T-cell (primary cell): ENCODE data around the gene AHNAK2. TPM values are rescaled to one million over a fixed set of nuclear protein-coding genes. Genes with fewer than 3 reads are reported as not detected.

Experiments used
- ATAC-seq, 4 experiments: fragments of 200-7000 bp in 3 of 4; fragments of 150-1000 bp in 1 of 4; cut with Tn5 transposase; replicated peaks in 1 of 4; 1 replicate in 3 of 4; 2 replicates in 1 of 4; pipeline ENCODE4 v1.10.0; 2021; ENCODE audit warnings: moderate library complexity in 3 of 4, mild to moderate bottlenecking in 2 of 4, moderate number of reproducible peaks in 1 of 4
- CTCF ChIA-PET, 2 donors: fragments of 300-600 bp; sonication (Branson Sonifier 250); formaldehyde crosslinking; loops; one replicate each; lab custom pipeline; 2022; ENCODE audit warnings: antibody characterized with exemption in 2 of 2; lab: Charles Lee
- POLR2A ChIA-PET, 2 donors: fragments of 300-600 bp; sonication (Branson Sonifier 250); formaldehyde crosslinking; loops; one replicate each; lab custom pipeline; 2022; ENCODE audit warnings: antibody characterized with exemption in 2 of 2; lab: Charles Lee
- DNase-seq, 35 experiments: peaks; one replicate each; pipeline versions ENCODE4 v3.0.0 to v3.0.0-alpha.2; 2013 to 2023
- H3K27ac ChIP-seq: one replicate; pipeline ENCODE4 v1.5.1; 2013; ENCODE audit warnings: low read length
- H3K27me3 ChIP-seq, 2 experiments: replicated peaks in 1 of 2; 1 replicate in 1 of 2; 2 replicates in 1 of 2; pipeline versions ENCODE4 v1.6.1 to v1.7.0; 2013; ENCODE audit warnings: low read length in 1 of 2, mixed read lengths in 1 of 2; ENCODE audit not compliant: control insufficient read depth in 2 of 2, insufficient read depth in 2 of 2; ENCODE audit errors: extremely low read depth in 1 of 2
- H3K36me3 ChIP-seq, 2 donors: 1 replicate in 1 of 2; 2 replicates in 1 of 2; pipeline versions ENCODE4 v1.6.1 to v1.7.0; 2013; ENCODE audit warnings: low read length in 1 of 2; ENCODE audit not compliant: control insufficient read depth in 2 of 2, insufficient read depth in 1 of 2; ENCODE audit errors: extremely low read depth in 1 of 2
- H3K4me1 ChIP-seq, 2 experiments: 1 replicate in 1 of 2; 2 replicates in 1 of 2; pipeline versions ENCODE4 v1.6.1 to v1.7.0; 2013; ENCODE audit warnings: low read length in 2 of 2, mixed read lengths in 1 of 2; ENCODE audit not compliant: insufficient read depth in 2 of 2, control insufficient read depth in 1 of 2; ENCODE audit errors: extremely low read depth in 1 of 2
- H3K4me3 ChIP-seq, 2 donors: 1 replicate in 1 of 2; 2 replicates in 1 of 2; pipeline versions ENCODE4 v1.5.1 to v1.7.0; 2013; ENCODE audit warnings: mild to moderate bottlenecking in 2 of 2, low read length in 1 of 2, moderate library complexity in 1 of 2; ENCODE audit not compliant: control insufficient read depth in 1 of 2; ENCODE audit errors: extremely low read depth in 1 of 2
- H3K9me3 ChIP-seq: 2 replicates; pipeline ENCODE4 v1.7.0; 2013
- H3K27ac Mint-ChIP-seq, 2 donors: one replicate each; pipeline ENCODE4 v1.8.0; 2020 to 2021; ENCODE audit warnings: mild to moderate bottlenecking in 2 of 2, mixed read lengths in 2 of 2
- H3K27me3 Mint-ChIP-seq, 2 donors: one replicate each; pipeline ENCODE4 v1.8.0; 2021 to 2022; ENCODE audit warnings: mixed read lengths in 2 of 2
- H3K36me3 Mint-ChIP-seq: one replicate; pipeline ENCODE4 v1.8.0; 2021; ENCODE audit warnings: mixed read lengths
- H3K4me1 Mint-ChIP-seq, 3 donors: one replicate each; pipeline ENCODE4 v1.8.0; 2020 to 2022; ENCODE audit warnings: mixed read lengths in 3 of 3, mild to moderate bottlenecking in 1 of 3
- H3K4me3 Mint-ChIP-seq, 3 donors: one replicate each; pipeline ENCODE4 v1.8.0; 2020 to 2022; ENCODE audit warnings: mild to moderate bottlenecking in 3 of 3, mixed read lengths in 3 of 3, moderate library complexity in 3 of 3
- H3K9me3 Mint-ChIP-seq, 3 donors: one replicate each; pipeline ENCODE4 v1.8.0; 2020 to 2022; ENCODE audit warnings: mixed read lengths in 3 of 3
- WGBS: methylation state at CpG from one replicate; pipeline ENCODE4 v1.1.5; 2013; ENCODE audit warnings: missing lambda C conversion rate; ENCODE audit not compliant: insufficient coverage; 5-methylcytosine and 5-hydroxymethylcytosine counted together
- total RNA-seq, 35 experiments: library from RNA in 6 of 35; stranded (reverse) in 6 of 35; fragments of 120-200 nt in 1 of 35; gene quantifications; one replicate each; pipeline versions ENCODE4 v1.2.1 to v1.2.4 and lab custom pipeline; 2013 to 2026

AHNAK2 gene
- total RNA-seq, 5 donors from 2014 or later (not counting 1 experiment from before 2014, with no cell fraction given): 0.20 to 0.38 (median 0.22) TPM; not detected in 2

DNA sequence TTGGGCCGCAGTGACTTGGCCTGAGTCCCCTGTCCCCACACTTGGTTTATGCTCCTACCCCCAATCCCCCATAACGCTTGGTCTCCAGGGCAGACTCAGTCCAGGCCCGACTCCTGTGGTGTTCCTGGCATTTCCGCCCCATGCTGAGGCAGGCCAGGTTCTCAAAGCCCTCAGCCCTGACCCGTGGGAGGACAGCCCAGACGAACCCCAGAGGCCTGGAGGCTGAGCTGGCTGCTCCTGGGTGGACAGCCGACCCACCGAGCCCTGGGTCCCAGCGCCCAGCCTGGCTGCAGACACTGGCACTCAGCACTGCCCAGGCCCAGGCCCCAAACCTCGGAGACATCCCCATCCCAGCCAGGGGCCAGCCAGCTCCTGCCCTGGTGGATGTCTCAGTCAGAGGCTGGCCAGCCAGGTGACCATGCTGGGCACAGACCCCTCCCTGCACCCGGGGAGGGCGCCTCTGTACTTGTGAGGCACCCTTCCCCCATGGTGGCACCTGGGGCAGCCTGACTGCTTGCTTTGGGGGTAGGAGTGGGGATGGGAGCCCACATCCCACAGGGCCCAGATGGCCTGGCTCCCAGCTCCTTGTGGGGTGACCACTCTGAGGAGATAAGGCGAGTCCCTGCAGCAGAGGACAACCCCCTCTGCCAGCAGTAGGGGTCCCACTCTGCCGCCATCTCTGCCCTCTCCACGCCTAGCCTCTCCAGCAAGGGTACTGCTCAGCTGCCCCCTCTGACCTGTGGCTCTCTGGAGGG lies 52.1 kb downstream of the AHNAK2 start:
- H3K9me3 Mint-ChIP-seq: no peaks in the 10 kb centered on the region
- Histone ChIP-seq H3K27ac (no peak overlapping the region), H3K27me3 (peaks cover 0 to 62% of the 10 kb centered on the region in 2 experiments), H3K36me3 (no peaks in the 10 kb centered on the region), H3K4me1 (no peaks in the 10 kb centered on the region), H3K9me3 (no peaks in the 10 kb centered on the region), H3K4me3 (no peak overlapping the region)
- ATAC-seq (peak in 1 of 4 experiments; percentile 14), DNase-seq (no peak)
- 64% methylated on average over 13 of the region's 15 CpGs for WGBS
- CTCF ChIA-PET: no interaction called here
- POLR2A ChIA-PET: no interaction called here
- H3K36me3 Mint-ChIP-seq: no peaks in the 10 kb centered on the region
- no peak overlapping the region for H3K4me3 Mint-ChIP-seq
- H3K4me1 Mint-ChIP-seq: no peaks in the 10 kb centered on the region
- H3K27me3 Mint-ChIP-seq: peaks cover 0 to 7% of the 10 kb centered on the region in 2 donors
- H3K27ac Mint-ChIP-seq: no peak overlapping the region

DNA sequence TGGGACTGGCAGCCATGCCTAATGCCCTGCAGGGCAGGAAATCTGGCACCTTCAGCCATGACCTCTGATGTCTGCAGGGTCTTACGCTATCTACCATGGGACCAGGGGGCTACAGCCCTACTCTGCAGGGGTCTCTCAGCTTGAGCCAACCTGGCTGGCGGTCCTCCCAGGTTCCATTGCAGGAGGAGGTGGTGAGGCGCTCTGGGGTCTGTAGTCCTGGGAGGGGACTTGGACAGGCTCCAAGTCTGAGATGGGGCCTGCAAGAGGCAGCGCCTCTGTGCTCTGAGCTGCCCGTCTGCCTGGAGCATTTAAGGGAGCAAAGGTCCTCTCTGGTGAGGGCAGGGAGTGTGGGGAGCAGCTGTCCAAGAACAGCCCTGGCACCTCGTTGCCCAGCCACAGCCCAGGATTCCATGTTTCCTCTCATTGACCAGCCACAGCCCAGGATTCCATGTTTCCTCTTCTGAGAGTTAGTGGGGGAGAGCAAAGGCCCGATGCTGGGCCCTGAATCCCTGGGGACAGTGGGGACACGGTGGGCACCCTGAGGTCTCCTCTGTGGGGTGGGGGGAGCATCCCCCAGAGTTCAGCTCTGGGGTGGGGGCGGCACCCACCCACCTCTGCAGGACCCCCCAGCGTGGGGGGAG lies 52.8 kb downstream of the AHNAK2 start:
- Mint-ChIP-seq H3K27ac (no peak overlapping the region), H3K27me3 (peaks cover 0 to 7% of the 10 kb centered on the region in 2 donors), H3K4me1 (no peaks in the 10 kb centered on the region), H3K4me3 (no peak overlapping the region), H3K9me3 (no peaks in the 10 kb centered on the region), H3K36me3 (no peaks in the 10 kb centered on the region)
- no peaks in the 10 kb centered on the region for H3K9me3 ChIP-seq
- POLR2A ChIA-PET: interaction anchor here in 1 of 2 donors (0.6 kb wide), 1 partner anchor 48 kb away, joined by 5 read pairs; no protein-coding TSS in a partner anchor
- H3K36me3 ChIP-seq: no peaks in the 10 kb centered on the region
- peaks cover 0 to 62% of the 10 kb centered on the region in 2 experiments for H3K27me3 ChIP-seq
- no peak overlapping the region for H3K4me3 ChIP-seq
- ATAC-seq (no peak), DNase-seq (no peak)
- no peaks in the 10 kb centered on the region for H3K4me1 ChIP-seq
- no peak overlapping the region for H3K27ac ChIP-seq
- CTCF ChIA-PET: no interaction called here
- 65% methylated on average over 7 of the region's 10 CpGs for WGBS

DNA sequence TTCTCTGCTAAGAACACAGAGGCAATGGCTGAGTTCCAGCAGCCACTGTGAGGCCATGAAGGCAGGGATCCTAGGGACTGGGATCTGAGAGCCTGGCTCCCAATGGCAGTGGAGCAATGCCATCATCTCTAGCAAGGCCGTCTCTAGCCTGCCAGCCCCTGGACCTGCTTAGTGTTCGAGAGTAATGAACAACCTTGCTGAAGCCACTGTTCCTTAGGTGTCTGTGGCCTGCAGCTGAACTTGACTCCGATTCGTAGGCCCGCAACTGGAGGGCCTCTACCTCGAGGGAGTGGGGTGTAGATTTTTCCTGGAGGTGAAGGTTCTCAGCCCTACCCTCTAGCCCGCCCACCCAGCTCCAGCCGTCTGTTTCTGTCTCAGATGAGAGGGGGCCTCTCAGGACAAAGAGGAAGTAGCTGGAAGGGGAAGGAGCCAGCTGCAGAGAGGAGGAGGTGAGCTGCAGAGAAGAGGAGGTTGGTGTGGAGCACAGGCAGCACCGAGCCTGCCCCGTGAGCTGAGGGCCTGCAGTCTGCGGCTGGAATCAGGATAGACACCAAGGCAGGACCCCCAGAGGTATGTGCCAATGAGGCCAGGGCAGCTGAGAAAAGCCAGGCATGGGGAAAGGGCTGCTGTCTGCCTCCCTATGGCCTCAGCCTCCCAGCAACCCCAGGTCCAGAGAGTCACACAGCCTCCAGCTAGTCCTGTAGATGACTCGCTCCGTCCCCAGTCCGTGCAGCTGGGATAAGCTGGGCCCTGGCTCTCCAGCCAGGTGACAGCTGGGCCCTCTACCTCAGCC lies 53.6 kb downstream of the AHNAK2 start, which contains the start of gene PLD4:
Gene PLD4 (plus strand): TSS at position 459 of the 793 bp plus-strand sequence. CDS start 2,262 bp downstream, outside the sequence.
- no peak within 1 kb of the TSS for H3K27ac Mint-ChIP-seq
- no peaks in the 10 kb centered on the region for H3K9me3 Mint-ChIP-seq
- no peaks in the 10 kb centered on the region for H3K36me3 Mint-ChIP-seq
- Histone ChIP-seq H3K9me3 (no peaks in the 10 kb centered on the region), H3K27me3 (peaks cover 0 to 62% of the 10 kb centered on the region in 2 experiments), H3K36me3 (no peaks in the 10 kb centered on the region), H3K4me3 (no peak within 1 kb of the TSS), H3K4me1 (no peaks in the 10 kb centered on the region), H3K27ac (no peak within 1 kb of the TSS)
- no peak for DNase-seq
- H3K4me3 Mint-ChIP-seq: no peak within 1 kb of the TSS
- no peak for ATAC-seq
- WGBS: 61% methylated on average over 8 of the region's 14 CpGs
- H3K4me1 Mint-ChIP-seq: no peaks in the 10 kb centered on the region
- H3K27me3 Mint-ChIP-seq: peaks cover 0 to 7% of the 10 kb centered on the region in 2 donors
- POLR2A ChIA-PET: no interaction called here
- CTCF ChIA-PET: interaction anchor here in 1 of 2 donors (0.5 kb wide), 1 partner anchor 897 kb away, joined by 3 read pairs; no protein-coding TSS in a partner anchor

DNA sequence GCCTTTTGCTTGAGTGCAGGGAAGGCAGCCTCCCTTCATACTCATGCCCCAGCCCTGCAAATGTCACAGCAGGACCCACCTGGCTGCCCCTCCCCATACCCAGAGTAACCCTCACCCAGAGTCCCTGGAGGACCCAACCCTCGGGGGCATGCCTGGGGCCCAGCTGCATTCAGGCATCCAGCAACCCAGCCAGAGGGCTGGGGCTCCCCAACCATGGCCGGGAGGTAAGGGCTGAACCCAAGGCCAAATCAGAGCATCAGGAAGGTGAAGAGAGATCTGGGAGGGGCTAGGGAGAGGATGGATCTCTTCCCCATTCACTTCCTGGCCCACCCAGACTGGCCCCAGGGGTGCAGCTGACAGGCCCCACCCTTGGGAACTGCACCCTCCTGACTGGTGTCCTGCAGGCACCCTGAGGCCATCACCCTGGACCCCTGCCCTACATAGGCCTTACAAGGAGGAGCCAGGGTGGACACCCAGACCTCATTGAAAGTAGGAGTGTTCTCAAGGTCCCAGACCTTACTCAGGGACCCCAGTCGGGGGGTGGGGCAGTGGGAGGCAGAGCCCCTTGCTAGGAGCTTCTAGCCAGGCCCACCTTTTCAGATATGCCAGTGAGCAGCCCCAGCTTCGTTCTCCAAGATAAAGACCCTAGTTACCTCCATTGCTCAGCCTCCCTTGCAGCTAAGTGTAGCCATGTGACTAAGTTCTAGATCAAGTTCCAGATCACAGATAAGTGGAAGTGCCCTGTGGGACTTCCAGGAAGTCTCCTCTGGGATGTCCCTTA lies 54.3 kb downstream of the AHNAK2 start:
- DNase-seq: no peak
- Histone ChIP-seq H3K36me3 (no peaks in the 10 kb centered on the region), H3K27ac (no peak overlapping the region), H3K4me1 (no peaks in the 10 kb centered on the region), H3K4me3 (no peak overlapping the region), H3K9me3 (no peaks in the 10 kb centered on the region), H3K27me3 (peaks cover 0 to 54% of the 10 kb centered on the region in 2 experiments)
- no peak for ATAC-seq
- H3K9me3 Mint-ChIP-seq: no peaks in the 10 kb centered on the region
- WGBS: 62% methylated on average over 2 of the region's 4 CpGs
- H3K4me1 Mint-ChIP-seq: no peaks in the 10 kb centered on the region
- CTCF ChIA-PET: interaction anchor here in 1 of 2 donors (0.5 kb wide), 1 partner anchor 898 kb away, joined by 3 read pairs; no protein-coding TSS in a partner anchor
- H3K27me3 Mint-ChIP-seq: peaks cover 0 to 9% of the 10 kb centered on the region in 2 donors
- POLR2A ChIA-PET: no interaction called here
- H3K27ac Mint-ChIP-seq: no peak overlapping the region
- no peak overlapping the region for H3K4me3 Mint-ChIP-seq
- no peaks in the 10 kb centered on the region for H3K36me3 Mint-ChIP-seq

DNA sequence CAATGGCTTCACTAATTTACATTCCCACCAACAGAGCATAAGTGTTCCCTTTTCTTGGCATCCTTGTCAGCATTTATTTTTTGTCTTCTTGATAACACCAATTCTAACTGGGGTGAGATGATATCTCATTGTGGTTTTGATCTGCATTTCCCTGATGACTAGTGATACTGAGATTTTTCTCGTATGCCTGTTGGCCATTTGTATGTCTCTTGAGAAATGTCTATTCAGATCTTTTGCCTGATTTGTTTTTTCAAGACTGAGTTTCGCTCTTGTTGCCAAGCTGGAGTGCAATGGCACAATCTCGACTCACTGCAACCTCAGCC lies 58.2 kb downstream of the AHNAK2 start:
- Histone ChIP-seq H3K27me3 (peaks cover 0 to 15% of the 10 kb centered on the region in 2 experiments), H3K4me3 (no peak overlapping the region), H3K4me1 (no peaks in the 10 kb centered on the region), H3K9me3 (no peaks in the 10 kb centered on the region), H3K27ac (no peak overlapping the region), H3K36me3 (no peaks in the 10 kb centered on the region)
- Mint-ChIP-seq H3K27ac (no peak overlapping the region), H3K4me3 (no peak overlapping the region), H3K4me1 (no peaks in the 10 kb centered on the region), H3K36me3 (no peaks in the 10 kb centered on the region), H3K9me3 (no peaks in the 10 kb centered on the region), H3K27me3 (peaks cover 3 to 4% of the 10 kb centered on the region in 2 donors)
- ChIA-PET POLR2A (no interaction called here), CTCF (no interaction called here)
- DNase-seq: no peak
- ATAC-seq: no peak
- 50% methylated on average over 3 of the region's 3 CpGs for WGBS
